HG03139 (cell line): ENCODE results near the gene SLC6A8.
"Not testable (repeated sequence)": the region's sequence is repeated elsewhere in the genome, so short reads cannot be mapped to it uniquely, and the experiment has no call there.

Experiments used
- ATAC-seq: cut with Tn5 transposase; IDR thresholded peaks from one replicate; pipeline ENCODE4 v1.9.1; 2021; ENCODE audit not compliant: unreplicated experiment

The SLC6A8 gene

DNA sequence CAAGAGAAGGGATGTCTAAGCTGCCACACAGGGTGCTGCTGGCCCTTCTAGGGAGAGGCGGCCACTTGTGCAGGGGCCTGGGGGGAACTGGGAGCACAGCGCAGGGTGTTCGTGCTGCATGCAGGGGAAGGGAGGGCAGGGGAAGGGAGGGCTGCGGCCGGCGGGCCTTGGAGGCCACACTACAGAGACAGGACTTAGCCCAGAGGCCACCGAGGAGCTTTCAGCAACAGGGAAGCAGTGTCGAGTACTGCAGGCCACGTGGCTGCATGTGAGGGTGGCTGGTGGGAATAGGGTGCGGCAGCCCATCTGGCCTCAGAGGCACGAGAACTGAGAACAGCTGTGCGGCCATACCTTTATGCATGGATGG, 57.3 kb downstream of the SLC6A8 start:
- ATAC-seq, result not testable (repeated sequence)
